GM12891 (cell line): Measurements from ENCODE around the gene MDM2.
"Not testable (repeated sequence)": the region's sequence is repeated elsewhere in the genome, so short reads cannot be mapped to it uniquely, and the experiment has no call there.

Experiments
- DNase-seq: peaks from one replicate; pipeline ENCODE4 v3.0.0; 2011; ENCODE audit warnings: low spot score; ENCODE audit not compliant: insufficient read length
- FAIRE-seq: peaks from 2 replicates; lab custom pipeline; 2011; peaks lifted over from hg19 to GRCh38; lab: Jason Lieb, UNC
- PAX5 ChIP-seq: IDR thresholded peaks from 2 replicates; pipeline ENCODE4 v1.6.1; 2011; ENCODE audit warnings: low read length, moderate library complexity, mild to moderate bottlenecking; ENCODE audit not compliant: insufficient read depth, severe bottlenecking
- POLR2A ChIP-seq: IDR thresholded peaks from 2 replicates; pipeline ENCODE4 v1.6.1; 2011; ENCODE audit warnings: low read depth, low read length, control low read depth
- POLR2AphosphoS5 ChIP-seq: IDR thresholded peaks from 2 replicates; pipeline ENCODE4 v1.6.1; 2011; ENCODE audit warnings: low read depth, low read length, control low read depth
- POU2F2 ChIP-seq: IDR thresholded peaks from 2 replicates; pipeline ENCODE4 v1.6.1; 2011; ENCODE audit warnings: low read depth, mild to moderate bottlenecking, control low read depth, low read length, moderate library complexity
- SPI1 ChIP-seq: IDR thresholded peaks from 2 replicates; pipeline ENCODE4 v1.6.1; 2011; ENCODE audit warnings: low read depth, low read length, control low read depth
- TAF1 ChIP-seq: IDR thresholded peaks from 2 replicates; pipeline ENCODE4 v1.6.1; 2011; ENCODE audit warnings: low read depth, low read length, control low read depth

The MDM2 gene

DNA sequence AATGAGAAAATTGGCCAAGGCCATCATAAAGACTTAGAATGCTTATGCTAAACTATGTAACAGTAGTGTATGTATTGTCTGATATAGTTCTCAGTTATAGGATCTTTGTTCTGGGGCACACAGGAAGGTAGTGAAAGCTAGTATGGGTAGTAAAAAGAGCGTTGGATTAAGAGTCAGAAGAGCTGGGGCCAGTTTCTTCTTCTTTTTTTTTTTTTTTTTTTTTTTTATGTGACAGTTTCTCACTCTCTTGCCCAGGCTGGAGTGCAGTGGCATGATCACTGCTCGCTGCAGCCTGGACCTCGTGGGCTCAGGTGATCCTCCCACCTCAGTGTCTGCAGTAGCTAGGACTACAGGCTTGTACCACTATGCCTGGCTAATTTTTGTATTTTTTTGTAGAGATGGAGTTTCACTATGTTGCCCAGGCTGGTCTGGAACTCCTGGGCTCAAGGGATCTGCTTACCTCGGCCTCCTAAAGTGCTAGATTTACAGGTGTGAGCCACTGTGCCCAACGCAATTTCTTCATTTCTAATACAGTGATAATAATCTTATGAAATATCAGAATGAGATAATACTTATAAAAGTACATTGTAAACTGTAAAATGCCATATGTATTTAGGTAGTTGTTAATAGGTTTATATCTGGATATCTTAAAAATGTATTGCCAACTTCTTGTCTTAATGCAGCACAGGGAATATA is 7.4 kb downstream of the MDM2 start:
- no peak for FAIRE-seq
- no peak for DNase-seq
- TF ChIP-seq TAF1 (no peak), SPI1 (no peak), POU2F2 (no peak), PAX5 (no peak), POLR2AphosphoS5 (no peak), POLR2A (no peak; the same call in 1 of the 2 replicates)

GRCh38 chr12:68815928-68816800 is 8.2 kb downstream of the MDM2 start:
- peak; percentile 25; the same call in 1 of the 2 replicates for TF ChIP-seq POLR2A
- TF ChIP-seq PAX5, result no peak
- no peak for FAIRE-seq
- DNase-seq, result no peak

GRCh38 chr12:68819481-68819880 is 11.5 kb downstream of the MDM2 start:
- not testable (repeated sequence) for FAIRE-seq, DNase-seq

DNA sequence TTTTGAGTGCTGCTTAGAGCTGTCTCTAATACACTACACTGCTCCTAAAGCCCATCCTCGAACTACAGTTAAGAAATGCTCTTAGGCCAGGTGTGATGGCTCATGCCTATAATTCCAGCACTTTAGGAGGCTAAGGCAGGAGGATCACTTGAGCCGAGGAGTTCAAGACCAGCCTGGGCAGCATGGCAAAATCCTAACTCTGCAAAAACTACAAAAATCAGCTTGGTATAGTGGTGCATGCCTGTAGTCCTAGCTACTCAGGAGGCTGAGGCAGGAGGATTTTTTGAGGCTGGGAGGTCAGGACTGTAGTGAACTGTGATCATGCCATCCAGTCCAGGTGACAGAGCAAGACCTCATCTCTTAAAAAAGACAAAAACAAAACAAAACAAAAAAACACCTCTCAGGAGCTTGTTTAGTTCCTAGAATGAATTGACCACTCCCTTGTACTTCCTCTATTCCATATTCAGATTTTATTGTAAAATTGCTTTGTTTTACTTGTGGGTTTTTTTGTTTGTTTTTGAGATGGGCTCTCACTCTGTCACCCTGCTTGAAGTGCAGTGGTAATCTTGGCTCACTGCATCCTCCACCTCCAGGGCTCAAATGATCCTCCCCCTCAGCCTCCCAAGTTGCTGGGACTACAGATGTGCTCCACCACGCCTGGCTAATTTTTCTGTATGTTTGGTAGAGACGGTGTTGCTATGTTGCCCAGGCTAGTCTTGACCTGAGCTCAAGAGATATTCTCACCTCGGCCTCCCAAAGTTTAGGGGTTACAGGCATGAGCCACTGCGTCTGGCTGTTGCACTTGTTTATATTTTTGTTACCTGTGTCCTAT is 13.6 kb downstream of the MDM2 start:
- TF ChIP-seq PAX5, result no peak
- no peak for TF ChIP-seq POU2F2
- TF ChIP-seq POLR2AphosphoS5, result peak; percentile 71; the same call in 1 of the 2 replicates
- peak; percentile 64 for TF ChIP-seq POLR2A
- no peak for FAIRE-seq

DNA sequence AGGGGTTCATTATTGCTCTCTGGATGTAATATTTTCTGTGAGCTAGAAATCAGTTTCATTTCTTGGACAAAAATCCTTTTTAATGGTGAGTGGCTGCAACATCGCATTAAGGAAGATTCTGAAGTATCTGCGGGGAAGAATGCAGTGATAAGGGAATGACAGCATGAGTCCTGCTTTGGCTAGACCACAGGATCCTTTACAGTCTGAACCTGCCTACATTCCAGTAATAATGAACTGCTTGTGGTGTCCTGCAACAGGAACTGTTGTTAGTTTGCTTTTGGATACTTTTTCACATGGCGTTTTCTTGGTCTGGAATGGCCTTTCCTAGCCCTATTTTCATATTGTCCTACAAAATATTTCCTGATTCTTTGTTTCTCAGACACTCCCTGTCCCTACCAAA is 15.7 kb downstream of the MDM2 start:
- FAIRE-seq (no peak), DNase-seq (no peak)
- TF ChIP-seq POLR2A, result peak; percentile 64; the same call in 1 of the 2 replicates
- TF ChIP-seq TAF1, result no peak

More for the DNA sequence above, 13.6 kb downstream of the MDM2 start:
- DNase-seq, result no peak

DNA sequence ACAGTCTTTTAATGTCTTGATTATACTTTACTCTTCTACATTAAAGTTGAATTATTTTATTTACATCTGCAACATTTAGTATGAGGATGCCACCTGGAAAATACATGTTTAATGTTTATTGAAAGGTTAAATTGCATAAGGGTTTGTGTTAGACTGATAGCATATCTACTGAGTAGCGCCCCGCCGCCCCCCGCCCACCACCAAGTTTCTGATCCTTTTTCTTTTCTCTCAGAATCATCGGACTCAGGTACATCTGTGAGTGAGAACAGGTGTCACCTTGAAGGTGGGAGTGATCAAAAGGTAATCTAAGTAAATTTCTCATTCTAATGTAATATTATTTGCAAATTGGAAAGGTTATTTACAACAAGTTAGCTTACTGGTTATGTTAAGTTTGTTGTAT is 16.2 kb downstream of the MDM2 start:
- TF ChIP-seq SPI1, result no peak; the same call in 1 of the 2 replicates
- no peak for TF ChIP-seq POLR2AphosphoS5
- no peak for TF ChIP-seq POU2F2
- TF ChIP-seq PAX5, result no peak
- no peak for TF ChIP-seq POLR2A
- no peak for TF ChIP-seq TAF1
- no peak for FAIRE-seq
- DNase-seq, result no peak

DNA sequence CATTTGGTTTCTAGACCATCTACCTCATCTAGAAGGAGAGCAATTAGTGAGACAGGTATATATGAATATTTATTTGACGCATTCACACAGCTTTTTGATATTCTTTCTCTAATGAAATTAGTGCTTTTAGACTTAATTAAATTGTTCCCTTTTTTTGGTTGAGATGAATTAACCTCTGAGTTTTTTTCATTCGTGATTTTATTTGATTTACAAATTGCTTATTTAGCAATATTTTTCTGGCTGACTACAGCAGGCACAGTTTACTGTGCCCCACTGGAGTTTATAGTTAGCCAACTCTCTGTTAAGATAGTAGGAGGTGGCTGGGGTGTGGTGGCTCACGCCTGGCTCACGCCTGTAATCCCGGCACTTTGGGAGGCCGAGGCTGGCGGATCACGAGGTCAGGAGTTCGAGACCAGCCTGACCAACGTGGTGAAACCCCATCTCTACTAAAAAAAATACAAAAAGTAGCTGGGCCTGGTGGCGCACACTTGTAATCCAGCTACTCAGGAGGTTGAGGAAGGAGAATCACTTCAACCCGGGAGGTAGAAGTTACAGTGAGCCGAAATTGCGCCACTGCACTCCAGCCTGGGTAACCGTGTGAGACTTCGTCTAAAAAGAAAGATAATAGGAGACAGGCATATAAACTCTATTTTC is 16.7 kb downstream of the MDM2 start:
- DNase-seq (no peak), FAIRE-seq (no peak)
- no peak for TF ChIP-seq TAF1
- TF ChIP-seq POLR2A, result no peak; the same call in 1 of the 2 replicates
- no peak for TF ChIP-seq PAX5
- no peak for TF ChIP-seq POU2F2
- no peak for TF ChIP-seq SPI1
- no peak; the same call in 1 of the 2 replicates for TF ChIP-seq POLR2AphosphoS5

DNA sequence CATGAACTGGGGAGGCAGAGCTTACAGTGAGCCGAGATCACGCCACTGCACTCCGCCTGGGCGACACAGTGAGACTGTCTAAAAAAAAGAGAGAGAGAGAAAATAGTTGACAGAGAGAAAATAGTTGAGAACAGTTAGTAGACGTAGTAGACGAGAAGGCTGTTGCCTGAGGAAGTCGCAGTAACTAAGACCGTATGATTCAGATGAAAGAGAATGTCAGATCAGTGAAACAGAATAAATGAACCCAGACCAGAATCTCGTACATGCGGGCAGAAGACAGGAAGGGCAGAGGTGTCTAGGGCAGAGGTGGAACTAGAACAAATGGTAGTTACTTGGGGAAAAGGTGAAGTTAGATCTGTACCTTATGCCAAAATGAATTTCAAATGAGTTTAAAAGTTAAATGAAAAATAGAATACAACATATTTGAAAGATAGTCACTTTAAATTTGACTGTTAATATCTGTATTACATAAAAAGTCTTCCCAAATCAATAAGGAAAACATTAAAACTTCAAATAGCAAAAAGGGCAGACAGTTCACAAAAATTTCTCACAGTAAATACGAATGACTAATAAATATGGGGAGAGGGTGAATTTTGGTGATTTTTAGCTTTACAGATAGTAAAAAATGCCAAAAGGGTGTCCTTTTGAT is 17.7 kb downstream of the MDM2 start:
- no peak for DNase-seq
- TF ChIP-seq POU2F2, result no peak
- no peak for TF ChIP-seq TAF1
- TF ChIP-seq SPI1, result no peak
- TF ChIP-seq POLR2A, result peak; percentile 23; the same call in 1 of the 2 replicates
- no peak for TF ChIP-seq PAX5
- peak; percentile 58 for TF ChIP-seq POLR2AphosphoS5
- no peak for FAIRE-seq
